Mucosa of descending colon (tissue), 3 donors: ENCODE data around the gene NHEJ1. TPM values are rescaled to one million over a fixed set of nuclear protein-coding genes. Genes with fewer than 3 reads are reported as not detected.

Experiments
- ATAC-seq: fragments of 200-7000 bp; cut with Tn5 transposase; one replicate; pipeline ENCODE4 v1.9.1; 2020; ENCODE audit warnings: mild to moderate bottlenecking, moderate library complexity
- DNase-seq, 3 donors: peaks; one replicate each; pipeline ENCODE4 v3.0.0-alpha.2; 2020
- H3K36me3 ChIP-seq: fragments of 200-600 bp; one replicate; pipeline ENCODE4 v1.8.0; 2021; ENCODE audit warnings: low read depth, mild to moderate bottlenecking
- H3K4me1 ChIP-seq: fragments of 200-600 bp; one replicate; pipeline ENCODE4 v1.8.0; 2021; ENCODE audit warnings: low read depth, mild to moderate bottlenecking
- H3K4me3 ChIP-seq: fragments of 200-600 bp; one replicate; pipeline ENCODE4 v1.8.0; 2021; ENCODE audit warnings: mild to moderate bottlenecking
- H3K9me3 ChIP-seq: fragments of 200-600 bp; one replicate; pipeline ENCODE4 v1.8.0; 2021; ENCODE audit warnings: mild to moderate bottlenecking
- CTCF ChIP-seq: fragments of 200-600 bp; IDR thresholded peaks from one replicate; pipeline ENCODE4 v1.8.0; 2022; ENCODE audit warnings: antibody characterized with exemption, mild to moderate bottlenecking
- intact Hi-C, 2 donors: fragments of 100-400 bp; cut with DNase I in 1 of 2; cut with micrococcal nuclease in 1 of 2; formaldehyde crosslinking; loops; one replicate each; pipeline versions ENCODE4 v1.11.0 to v1.11.1; 2022; cut with DNase I, micrococcal nuclease
- total RNA-seq, 3 donors: library from RNA; stranded (reverse); fragmentation: NEBNext Ultra II Directional in 2 of 3; extraction: Animal tissue kit (Norgen Biotek cat#: 25700) in 2 of 3; gene quantifications; one replicate each; pipeline versions ENCODE4 v1.2.1 to v1.2.4, GENCODE V29; 2021 to 2023
- donor health status: DM: no; HTN: no; CAD: no; lungs with moderate emphysema.
- donor health status: DM: no; HTN: no; CAD: no.
- donor health status: DM: no; HTN: yes; CAD: no.

NHEJ1 gene
- total RNA-seq, 3 donors from 2014 or later, result 31.9 to 63.6 (median 41.7) TPM

GRCh38 chr2:219059725-219060682, 100.6 kb downstream of the NHEJ1 start:
- peak; percentile 9 for ATAC-seq
- TF ChIP-seq CTCF, result no peak
- DNase-seq, result peak in 2 of 3 donors; percentile 62 to 65

GRCh38 chr2:219059375-219059724, 101.3 kb downstream of the NHEJ1 start:
- Histone ChIP-seq H3K4me3 (peak overlapping the region; percentile 58), H3K4me1 (peaks cover 30% of the 10 kb centered on the region), H3K36me3 (peaks cover 5% of the 10 kb centered on the region), H3K9me3 (no peaks in the 10 kb centered on the region)
- no peak for TF ChIP-seq CTCF
- DNase-seq, result no peak
- no peak for ATAC-seq
- intact Hi-C loops, result loop anchor here in 1 of 2 donors (10.0 kb wide), 1 partner anchor 95 kb away; no protein-coding TSS in a partner anchor

More at GRCh38 chr2:219059725-219060682, 100.6 kb downstream of the NHEJ1 start:
- H3K36me3 ChIP-seq, result peaks cover 4% of the 10 kb centered on the region
- intact Hi-C loops, result loop anchor here in 1 of 2 donors (10.0 kb wide), 1 partner anchor 95 kb away; no protein-coding TSS in a partner anchor
- peaks cover 30% of the 10 kb centered on the region for H3K4me1 ChIP-seq
- no peaks in the 10 kb centered on the region for H3K9me3 ChIP-seq
- H3K4me3 ChIP-seq, result peak overlapping the region; percentile 58

- DNase-seq, result peak; percentile 77 to 88 (median 83)
- ATAC-seq, result peak; percentile 73
- TF ChIP-seq CTCF, result no peak
These were observed 101.9 kb downstream of the NHEJ1 start for GRCh38 chr2:219058541-219059374.

GRCh38 chr2:219057709-219058540, 102.7 kb downstream of the NHEJ1 start:
- H3K4me3 ChIP-seq, result peak overlapping the region; percentile 58
- H3K36me3 ChIP-seq, result peaks cover 5% of the 10 kb centered on the region
- no peaks in the 10 kb centered on the region for H3K9me3 ChIP-seq
- intact Hi-C loops, result loop anchor here in 1 of 2 donors (10.0 kb wide), 1 partner anchor 97 kb away; no protein-coding TSS in a partner anchor
- peak; percentile 84 to 92 (median 87) for DNase-seq
- H3K4me1 ChIP-seq, result peaks cover 30% of the 10 kb centered on the region
- peak; percentile 78 for ATAC-seq
- TF ChIP-seq CTCF, result peak; percentile 92

More at GRCh38 chr2:219058541-219059374, 101.9 kb downstream of the NHEJ1 start:
- peak overlapping the region; percentile 58 for H3K4me3 ChIP-seq
- intact Hi-C loops, result loop anchor here in 1 of 2 donors (10.0 kb wide), 1 partner anchor 96 kb away; no protein-coding TSS in a partner anchor
- peaks cover 5% of the 10 kb centered on the region for H3K36me3 ChIP-seq
- peaks cover 30% of the 10 kb centered on the region for H3K4me1 ChIP-seq
- no peaks in the 10 kb centered on the region for H3K9me3 ChIP-seq
